SKM-1 (cell line): ENCODE results near the gene EIF3D.

ENCODE experiments used
- DNase-seq: peaks from one replicate; lab custom pipeline; 2025; ENCODE audit not compliant: unreplicated experiment; lab: John Stamatoyannopoulos, UW

The EIF3D gene, protein sequence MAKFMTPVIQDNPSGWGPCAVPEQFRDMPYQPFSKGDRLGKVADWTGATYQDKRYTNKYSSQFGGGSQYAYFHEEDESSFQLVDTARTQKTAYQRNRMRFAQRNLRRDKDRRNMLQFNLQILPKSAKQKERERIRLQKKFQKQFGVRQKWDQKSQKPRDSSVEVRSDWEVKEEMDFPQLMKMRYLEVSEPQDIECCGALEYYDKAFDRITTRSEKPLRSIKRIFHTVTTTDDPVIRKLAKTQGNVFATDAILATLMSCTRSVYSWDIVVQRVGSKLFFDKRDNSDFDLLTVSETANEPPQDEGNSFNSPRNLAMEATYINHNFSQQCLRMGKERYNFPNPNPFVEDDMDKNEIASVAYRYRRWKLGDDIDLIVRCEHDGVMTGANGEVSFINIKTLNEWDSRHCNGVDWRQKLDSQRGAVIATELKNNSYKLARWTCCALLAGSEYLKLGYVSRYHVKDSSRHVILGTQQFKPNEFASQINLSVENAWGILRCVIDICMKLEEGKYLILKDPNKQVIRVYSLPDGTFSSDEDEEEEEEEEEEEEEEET

DNA sequence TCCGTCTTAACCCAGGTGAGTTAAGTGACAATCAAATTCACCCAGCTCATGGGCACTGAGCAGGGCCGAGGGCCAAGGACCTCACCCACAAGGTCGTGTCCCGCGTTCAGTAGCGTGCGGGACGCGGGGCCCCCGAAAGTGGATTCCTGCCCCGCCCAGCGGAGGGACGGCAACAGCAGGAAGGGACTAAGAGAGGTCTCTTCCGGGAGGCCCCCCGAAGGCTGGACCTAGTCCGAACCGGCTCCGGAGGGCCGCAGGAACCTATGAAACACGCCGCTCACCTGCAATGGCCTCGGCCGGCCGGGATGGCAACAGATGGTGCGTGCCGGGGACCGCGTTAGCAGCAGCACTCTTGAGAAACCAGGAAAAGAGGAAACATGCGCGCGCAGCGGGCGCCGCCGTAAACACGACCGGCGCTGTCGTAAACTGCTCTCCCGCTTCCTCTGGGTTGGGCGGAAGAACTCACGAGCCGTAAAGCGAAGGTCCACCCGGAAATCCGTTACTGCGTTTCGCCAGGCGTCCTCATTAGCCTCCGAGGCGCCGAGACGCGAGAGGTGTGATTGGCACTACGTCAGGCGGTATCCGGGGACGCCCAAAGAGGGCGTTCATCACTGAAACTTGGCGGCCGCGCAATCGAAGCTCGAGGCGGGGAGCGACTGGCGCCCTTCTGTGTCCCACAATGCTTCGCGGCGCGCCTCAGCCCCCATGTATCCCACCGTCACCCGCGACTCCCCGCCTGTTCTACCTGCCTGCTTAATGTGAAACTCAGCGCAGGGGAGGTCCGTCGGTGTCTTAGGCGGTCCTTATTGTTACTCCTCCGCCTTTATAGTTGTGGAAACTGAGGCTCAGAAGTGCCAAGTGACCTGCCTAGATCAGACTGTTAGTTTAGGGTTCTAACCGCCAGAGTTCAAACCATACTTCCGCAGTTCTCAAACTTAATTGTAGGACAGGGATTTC lies at the start of gene EIF3D:
Gene EIF3D, minus strand, starts transcription at position 372 of the 957 bp plus-strand sequence. CDS start 3,045 bp downstream, outside the sequence.
- peak; percentile 98 for DNase-seq

DNA sequence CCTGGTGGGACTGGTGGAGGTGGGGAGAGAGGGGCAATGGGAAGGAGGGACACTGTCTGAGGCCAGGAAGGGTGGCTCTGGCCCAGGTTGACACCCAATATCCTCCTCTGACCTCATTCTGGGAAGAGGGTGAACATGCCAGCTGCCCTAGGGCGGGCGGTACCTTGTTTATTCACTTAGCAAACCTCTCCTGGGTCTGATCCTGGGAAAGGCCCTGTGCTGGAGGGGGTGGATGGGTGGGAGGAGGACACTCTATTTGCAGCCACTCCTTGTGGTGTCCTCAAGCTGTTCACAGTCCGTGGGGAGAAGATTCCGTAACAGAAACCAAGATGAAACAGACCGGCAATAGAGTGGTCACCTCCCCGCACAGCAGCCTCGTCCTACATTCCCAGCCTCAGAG lies 49.7 kb upstream of the EIF3D start:
- DNase-seq: no peak

DNA sequence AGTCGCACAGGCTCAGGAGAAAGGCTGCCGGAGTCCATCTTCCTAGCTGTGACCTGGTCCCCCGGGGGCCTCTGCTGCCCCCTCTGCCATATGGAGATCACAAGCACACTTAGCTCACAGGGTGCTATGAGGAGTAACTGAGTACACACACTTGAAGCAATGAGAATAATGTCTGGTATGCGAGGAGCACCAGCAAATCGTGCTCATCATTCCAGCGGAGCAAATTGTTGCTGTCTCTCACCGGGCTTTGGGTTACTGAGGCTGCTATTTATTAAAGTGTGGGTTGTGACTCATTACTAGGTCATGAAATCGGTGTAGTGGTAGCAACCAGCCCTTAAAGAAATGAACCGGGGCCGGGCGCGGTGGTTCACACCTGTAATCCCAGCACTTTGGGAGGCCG lies 48.1 kb upstream of the EIF3D start:
- no peak for DNase-seq

DNA sequence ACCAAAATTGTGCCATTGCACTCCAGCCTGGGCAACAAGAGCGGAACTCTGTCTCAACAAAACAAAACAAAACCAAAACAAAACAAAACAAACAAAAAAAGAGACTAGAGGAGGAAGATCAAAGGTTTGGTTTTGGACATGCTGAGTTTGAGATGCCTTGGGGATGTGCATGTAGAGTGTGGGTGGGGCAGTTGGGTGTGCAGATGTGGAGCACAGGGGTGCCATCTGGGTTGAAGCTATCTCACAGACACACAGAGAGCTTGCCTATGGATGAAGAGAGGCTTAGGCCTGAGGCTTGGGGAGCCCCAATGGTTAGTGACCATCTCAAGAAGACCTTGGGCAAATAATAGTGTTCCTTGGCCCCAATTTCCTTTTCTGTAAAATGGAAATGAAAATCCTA lies 45.8 kb upstream of the EIF3D start:
- DNase-seq: no peak

DNA sequence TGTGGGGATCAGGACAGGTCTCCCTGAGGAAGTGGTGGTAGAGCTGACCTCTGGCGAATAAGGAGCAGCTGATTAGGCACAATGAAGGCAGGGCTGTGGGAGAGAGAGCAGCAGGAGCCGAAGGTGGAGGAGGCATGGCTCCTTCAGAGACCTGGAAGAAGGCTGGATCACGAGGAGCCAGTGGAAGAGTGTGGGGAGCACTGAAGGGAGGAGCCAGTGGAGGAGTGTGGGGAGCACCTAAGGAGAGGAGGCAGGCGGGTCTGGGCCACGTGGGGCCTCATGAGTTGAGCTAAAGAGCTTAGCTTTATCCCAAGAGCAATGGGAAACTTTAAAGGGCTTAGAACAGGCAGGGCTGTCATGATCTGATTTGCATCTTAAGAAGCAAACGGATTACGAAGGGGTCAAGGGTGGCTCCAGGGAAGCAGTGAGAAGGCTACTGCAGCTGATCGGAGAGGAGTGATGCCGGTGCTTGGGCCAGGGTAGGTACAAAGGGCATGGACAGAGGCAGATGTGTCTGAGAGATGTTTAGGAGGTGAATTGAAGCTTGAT lies 44.9 kb upstream of the EIF3D start:
- no peak for DNase-seq

DNA sequence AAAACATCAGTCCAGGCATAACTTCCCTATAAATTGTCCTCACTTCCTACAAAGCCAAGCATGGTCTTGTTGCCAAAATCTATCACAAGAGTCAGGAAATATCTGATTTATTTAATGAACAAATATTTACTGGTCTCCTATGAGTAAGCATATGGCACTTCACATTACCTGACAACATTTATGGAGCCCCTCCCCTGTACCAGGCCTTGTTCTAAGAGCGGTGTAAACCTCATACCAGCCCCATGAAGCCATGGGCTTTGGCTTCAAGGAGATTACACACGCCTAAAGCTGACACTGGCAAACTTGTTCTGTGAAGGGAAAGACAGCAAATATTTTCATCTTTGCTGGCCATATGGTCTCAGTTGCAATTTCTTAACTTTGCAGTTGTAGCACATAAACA lies 43.0 kb upstream of the EIF3D start:
- no peak for DNase-seq

DNA sequence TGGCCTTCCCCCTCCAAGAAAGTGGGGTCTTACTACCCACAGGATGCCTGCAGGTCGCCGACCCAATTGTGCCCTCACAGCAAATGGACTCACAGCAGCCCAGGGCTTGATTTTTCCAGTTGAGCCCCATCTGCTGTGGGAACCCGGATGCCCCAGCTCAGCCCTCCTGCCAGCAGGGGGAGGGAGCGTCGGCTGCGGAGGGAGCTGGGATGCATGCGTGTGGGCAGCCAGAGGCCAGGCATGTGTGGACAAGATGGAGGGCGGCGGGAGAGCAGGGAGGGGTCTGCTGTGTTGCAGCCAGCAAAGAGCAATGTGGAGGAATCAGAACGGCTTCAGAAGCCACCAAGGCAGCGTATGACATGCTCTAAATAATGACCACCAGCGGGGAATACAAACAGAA lies 41.0 kb upstream of the EIF3D start:
- DNase-seq: no peak

DNA sequence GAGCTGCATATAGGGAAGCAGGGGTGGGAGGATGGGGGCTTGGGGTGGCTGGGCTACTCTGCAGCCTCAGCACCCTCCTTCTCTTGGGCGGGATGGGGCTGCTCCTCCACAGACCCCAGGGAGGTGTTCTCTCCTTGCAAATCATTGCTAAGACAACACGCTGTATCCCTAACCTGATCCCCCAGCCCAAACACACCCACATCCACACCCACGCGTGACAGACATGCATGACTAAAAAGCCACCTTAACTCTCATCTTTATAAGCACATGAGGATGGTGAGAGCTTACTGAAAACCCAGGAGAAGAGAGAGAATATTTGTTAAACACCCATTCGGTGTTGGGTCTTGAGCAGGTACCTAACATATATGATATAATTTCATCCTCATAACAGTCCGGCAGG lies 39.9 kb upstream of the EIF3D start:
- no peak for DNase-seq

DNA sequence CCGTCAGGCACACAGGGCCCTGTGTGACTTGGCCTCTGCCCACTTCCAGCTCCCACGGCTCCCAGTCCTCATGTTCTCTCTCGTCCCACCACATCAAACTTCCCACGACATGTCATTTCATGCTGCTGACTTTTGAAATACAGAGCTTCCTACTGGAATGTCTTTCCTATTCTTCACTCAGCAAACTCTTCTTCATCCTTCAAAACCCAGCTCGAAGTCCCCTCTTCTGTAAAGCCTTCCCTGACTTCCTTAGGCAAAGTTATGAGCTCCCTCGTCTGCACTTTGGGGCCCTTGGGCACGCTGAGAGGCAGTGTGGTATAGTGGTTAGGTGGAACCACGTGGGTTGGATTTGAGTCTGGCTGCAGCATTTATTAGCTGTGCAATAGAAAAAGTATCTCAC lies 37.8 kb upstream of the EIF3D start:
- no peak for DNase-seq

DNA sequence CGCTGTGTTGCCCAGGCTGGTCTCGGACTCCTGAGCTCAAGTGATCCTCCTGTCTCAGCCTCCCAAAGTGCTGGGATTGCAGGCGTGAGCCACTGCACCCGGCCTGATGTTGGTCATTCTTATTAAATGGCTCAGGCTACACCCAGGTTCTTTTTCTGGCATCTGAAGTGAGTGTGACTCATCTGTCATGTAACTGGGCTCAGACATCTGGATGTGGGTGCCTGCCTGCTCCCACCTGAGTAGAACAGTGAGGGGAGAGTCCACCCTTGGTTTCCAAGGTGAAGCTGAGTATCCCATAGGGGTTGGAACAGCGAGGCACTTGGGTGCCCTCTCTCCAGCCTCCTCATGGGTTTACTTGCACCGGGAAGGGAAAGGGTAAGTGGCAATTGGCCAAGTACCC lies 36.7 kb upstream of the EIF3D start:
- DNase-seq: no peak

DNA sequence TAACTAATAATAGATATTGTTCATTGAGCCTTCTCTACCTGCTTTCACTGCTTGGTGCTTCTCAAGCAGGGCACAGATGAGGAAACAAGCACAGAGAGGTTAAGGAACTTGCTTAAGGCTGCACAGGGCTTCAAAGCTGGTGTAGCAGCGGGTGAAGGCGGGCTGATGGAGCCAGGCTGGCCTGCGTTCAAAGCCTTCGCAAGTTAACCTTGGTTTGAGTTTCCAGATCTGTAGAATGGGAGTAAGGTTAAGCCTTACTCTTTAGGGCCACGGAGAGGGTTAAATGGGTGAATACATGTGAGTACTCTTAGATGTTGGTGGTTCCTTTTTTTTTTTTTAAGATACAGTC lies 36.2 kb upstream of the EIF3D start:
- DNase-seq: no peak

DNA sequence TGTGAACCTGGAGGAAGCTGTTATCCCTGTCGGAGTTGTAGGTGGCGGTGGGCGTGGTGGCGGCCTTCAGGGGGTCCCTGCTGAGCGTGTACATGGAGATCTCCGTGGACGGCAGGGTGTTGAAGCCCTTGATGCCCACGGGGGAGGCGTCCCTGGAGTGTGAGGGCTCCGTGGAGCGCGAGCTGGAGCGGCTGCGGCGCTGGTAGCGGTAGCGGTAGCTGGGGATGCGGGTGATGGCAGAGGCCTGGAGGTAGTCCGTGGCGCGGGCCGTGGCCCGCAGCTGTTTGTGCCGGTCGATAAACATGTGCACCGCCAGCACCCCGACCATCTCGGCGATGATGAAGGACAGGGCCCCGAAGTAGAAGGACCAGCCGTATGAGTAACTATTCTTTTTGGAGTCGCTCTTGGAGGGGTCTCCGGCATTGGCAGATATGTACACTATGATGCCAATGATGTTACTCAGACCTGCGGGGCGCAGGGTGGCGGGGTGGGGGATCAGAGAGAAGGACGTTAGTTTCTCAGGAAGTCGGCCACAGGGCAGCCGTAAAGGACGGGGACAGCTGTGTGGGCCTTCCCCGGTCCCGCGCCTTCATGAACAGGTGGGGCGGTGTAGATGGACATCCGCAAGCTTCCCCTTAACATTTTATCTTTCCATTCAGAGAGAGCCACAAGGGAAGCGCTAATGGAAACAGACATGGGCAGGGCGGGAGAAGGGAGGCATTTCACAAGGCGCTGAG lies 35.6 kb upstream of the EIF3D start:
- DNase-seq: no peak

DNA sequence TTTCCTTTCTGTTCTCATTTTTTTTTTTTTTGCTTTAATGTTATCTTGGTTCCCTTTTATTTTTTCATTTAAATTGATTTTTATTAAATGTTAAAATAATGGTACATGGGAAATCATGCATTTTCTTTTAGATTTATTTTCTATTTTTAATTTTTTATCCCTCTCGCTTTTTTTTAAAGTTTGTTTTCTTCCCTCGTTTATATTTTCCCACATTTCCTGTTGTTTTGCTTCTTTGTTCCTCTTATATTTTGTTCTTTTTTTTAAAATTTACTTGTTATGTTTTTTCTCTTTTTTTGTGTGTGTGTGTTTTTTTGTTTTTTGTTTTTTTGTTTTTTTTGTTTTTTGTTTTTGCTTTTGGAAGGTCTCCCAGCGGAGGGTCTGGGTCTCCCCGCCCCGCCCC lies 34.9 kb upstream of the EIF3D start:
- DNase-seq: no peak

DNA sequence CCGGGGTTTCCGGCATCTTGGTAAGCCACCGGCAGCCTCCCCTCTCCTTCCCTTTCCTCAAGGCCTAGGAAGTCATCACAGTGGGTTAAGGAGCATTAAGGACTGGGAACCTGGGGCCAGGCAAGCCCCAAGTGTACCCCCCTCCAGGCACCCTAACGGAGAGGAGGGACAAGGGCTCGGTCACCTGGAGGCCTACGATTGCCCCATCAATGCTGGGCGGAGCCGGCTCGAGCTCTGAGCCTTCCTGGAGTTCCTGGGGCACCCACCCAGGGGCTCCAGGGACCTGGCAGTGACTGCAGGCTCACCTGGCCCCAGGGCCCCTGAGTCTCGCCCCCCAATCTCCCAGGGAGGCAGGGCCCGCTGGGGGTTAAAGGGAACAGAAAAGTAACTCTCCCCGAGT lies 34.5 kb upstream of the EIF3D start:
- DNase-seq: no peak

DNA sequence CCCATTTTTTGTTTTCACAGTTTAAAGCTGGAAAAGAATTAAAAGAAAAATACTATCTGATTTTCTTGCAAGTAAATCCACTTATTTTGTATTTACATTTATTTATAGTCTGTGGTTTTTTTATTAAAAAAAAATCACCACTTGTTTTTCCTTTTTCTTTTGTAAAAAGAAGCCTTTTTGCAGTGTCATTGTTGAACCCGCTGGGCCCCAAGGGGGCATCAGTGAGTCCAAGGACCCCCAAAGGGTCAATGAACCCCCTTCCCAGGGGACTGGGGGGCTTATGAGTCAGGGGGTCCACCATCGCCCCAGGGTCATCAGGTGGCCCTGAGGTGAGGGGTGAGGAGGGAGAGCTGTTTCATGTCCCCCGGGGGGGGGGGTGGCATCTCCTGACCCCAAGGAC lies 34.0 kb upstream of the EIF3D start:
- no peak for DNase-seq

DNA sequence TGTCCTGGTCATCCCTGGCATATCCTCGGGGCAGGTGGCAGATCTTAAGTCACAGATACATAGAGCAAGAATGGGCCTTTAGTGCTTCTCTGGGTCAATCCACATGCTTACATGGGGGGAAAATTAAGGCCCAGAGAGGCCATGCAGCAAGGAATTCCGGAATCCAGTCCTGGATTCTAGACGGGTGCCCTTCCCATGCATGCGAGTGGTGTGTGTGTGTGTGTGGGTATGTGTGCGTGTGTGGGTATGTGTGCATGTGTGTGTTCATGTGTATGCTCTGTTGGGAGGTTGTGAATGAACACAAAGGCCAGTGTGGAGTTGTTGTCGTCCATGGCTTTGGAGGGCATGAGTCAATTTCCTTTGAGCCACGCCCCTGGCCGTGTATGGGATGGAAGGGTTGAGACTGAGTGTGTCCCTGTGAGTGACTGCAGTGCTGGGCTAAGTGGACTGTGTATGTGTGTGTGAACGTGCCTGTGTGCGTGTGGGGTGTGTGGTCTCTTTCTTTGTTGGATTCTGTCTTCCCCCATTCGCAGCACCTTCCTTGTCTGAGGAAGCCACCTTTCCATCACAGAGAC lies 33.4 kb upstream of the EIF3D start:
- DNase-seq: no peak

DNA sequence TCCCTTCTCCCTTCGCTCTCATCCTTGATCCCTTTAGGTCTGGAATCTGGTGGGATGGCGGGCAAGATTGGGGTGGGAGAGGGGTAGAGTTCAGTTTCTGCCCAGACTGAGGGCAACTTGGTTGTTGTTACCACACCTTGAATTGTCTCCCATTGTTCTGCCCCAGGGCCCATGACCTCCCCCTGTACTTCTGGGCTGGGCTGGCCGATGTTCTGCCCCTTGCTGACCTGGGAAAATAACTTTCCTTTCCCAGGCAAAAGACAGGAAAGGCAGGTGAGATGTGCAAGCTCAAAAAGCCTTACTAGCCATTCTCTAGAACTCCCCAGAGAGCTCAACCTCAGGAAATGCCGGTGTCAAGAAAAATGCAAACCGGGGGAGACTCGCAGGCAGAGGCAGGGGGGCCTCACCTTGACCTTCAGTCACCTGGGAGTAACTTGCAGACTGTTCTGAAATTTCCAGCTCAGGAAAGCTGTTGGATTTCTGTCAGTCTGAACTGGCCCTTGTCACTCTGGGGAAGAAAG lies 32.4 kb upstream of the EIF3D start:
- DNase-seq: no peak

DNA sequence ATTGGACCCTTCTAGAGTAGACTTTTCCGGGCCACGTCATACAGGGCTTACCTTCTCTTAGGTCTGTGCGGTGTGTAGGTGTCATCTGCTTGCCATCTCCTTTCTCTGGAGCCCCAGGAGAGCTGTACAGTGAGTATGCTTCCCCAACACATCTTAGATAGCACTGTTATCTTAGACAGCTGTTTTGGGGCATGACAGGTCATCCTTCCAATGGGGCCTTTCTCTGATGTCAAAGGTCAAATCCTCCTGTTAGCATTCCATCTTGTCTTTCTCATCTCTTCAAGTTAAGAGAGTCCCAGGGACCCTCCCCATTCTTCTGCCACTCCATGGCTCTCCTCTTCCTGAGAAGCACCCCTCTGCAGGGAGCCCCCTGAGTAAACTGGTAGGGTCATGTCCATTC lies 31.0 kb upstream of the EIF3D start:
- DNase-seq: no peak

DNA sequence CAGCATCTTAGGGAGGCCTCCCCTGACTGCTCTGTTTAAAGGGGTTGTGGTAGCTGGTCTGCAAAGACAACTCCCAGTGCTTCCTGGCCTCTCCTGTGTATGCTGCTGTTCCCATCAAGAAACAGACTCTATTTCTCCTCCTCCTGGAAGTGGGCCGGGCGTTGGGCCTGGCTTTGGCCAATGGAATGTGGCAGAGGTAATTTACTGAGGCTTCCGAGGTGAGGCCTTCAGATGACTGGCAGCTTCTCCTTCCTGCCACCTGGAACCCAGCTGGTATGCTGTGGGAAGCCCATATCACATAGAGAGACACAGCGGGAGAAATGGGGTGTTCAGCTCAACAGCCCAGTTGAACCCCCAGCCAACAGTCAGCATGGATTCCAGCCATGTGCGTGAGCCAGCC lies 25.1 kb upstream of the EIF3D start:
- DNase-seq: no peak

DNA sequence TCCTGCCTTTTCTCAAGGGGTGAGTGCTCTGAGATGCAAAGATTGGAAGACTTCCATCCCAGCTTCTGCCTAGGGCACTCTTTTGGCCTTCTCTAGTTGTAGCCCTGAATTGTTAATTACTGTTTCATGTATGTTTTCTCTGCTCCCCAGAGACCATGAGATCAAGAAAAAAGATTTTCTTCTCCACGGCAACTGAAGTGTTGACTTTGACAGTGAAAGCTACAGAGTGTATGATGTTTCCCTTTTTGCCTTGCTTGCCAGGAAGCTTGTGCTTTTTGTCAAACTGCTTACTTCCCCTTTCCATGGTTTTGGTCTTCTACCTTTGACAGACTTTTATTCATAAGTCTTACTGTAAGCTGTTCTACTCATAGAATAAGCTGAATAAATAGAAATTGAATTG lies 23.3 kb upstream of the EIF3D start:
- DNase-seq: peak; percentile 68
